Endothelial cell of umbilical vein (primary cell): ENCODE measurements around the gene KCNS1. TPM values are rescaled to one million over a fixed set of nuclear protein-coding genes. Genes with fewer than 3 reads are reported as not detected.

ENCODE experiments used
- BruUV-seq: library from RNA; stranded (reverse); fragments of 400-500 nt; replicated peaks from 2 replicates; lab custom pipeline; 2021; lab: Mats Ljungman, UMichigan
- CTCF ChIA-PET: fragments of 300-600, 350-600 bp; sonication (Branson Sonifier 250); formaldehyde crosslinking; loops from one replicate; lab custom pipeline; 2021; ENCODE audit warnings: antibody characterized with exemption, inconsistent platforms; lab: Charles Lee
- POLR2A ChIA-PET: fragments of 300-600, 350-600 bp; sonication (Branson Sonifier 250); formaldehyde crosslinking; loops from one replicate; lab custom pipeline; 2021; ENCODE audit warnings: antibody characterized with exemption, inconsistent platforms; lab: Charles Lee
- DNase-seq: peaks from one replicate; pipeline ENCODE4 v3.0.0-alpha.2; 2011; ENCODE audit warnings: low read depth, low spot score
- FAIRE-seq: peaks from 2 replicates; lab custom pipeline; 2011; peaks lifted over from hg19 to GRCh38; lab: Jason Lieb, UNC
- H2AFZ ChIP-seq: 2 replicates; pipeline ENCODE4 v1.6.0; 2012; ENCODE audit warnings: low read depth, low read length, control low read depth, inconsistent platforms
- H3K27ac ChIP-seq: 2 replicates; pipeline ENCODE4 v1.5.1; 2011; ENCODE audit warnings: low read depth, mild to moderate bottlenecking, control low read depth, low read length, moderate library complexity; ENCODE audit not compliant: insufficient read depth
- H3K27me3 ChIP-seq, 2 experiments: 2 replicates each; pipeline versions ENCODE4 v1.6.0 to v1.6.1; 2011; ENCODE audit warnings: low read length in 2 of 2, mixed read lengths in 1 of 2; ENCODE audit not compliant: control insufficient read depth in 2 of 2, insufficient read depth in 2 of 2
- H3K36me3 ChIP-seq, 2 experiments: 2 replicates in 1 of 2; 3 replicates in 1 of 2; pipeline ENCODE4 v1.5.1; 2011; ENCODE audit warnings: low read length in 2 of 2, mild to moderate bottlenecking in 1 of 2, moderate library complexity in 1 of 2; ENCODE audit not compliant: control insufficient read depth in 2 of 2, insufficient read depth in 2 of 2; ENCODE audit errors: extremely low read depth in 1 of 2
- H3K4me1 ChIP-seq: 3 replicates; pipeline ENCODE4 v1.5.1; 2011; ENCODE audit warnings: mild to moderate bottlenecking, low read length; ENCODE audit not compliant: control insufficient read depth, insufficient read depth; ENCODE audit errors: extremely low read depth
- H3K4me2 ChIP-seq: 2 replicates; pipeline ENCODE4 v1.6.1; 2011; ENCODE audit warnings: low read length, control low read depth, mixed read lengths; ENCODE audit not compliant: insufficient read depth
- H3K4me3 ChIP-seq, 3 experiments: fragments of 200-600 bp in 1 of 3; sonication (generic), shearing (Covaris generic) in 1 of 3; replicated peaks in 1 of 3; 2 replicates each; pipeline ENCODE4 v1.5.1; 2011 to 2016; ENCODE audit warnings: control low read depth in 3 of 3, low read length in 3 of 3, mild to moderate bottlenecking in 2 of 3, inconsistent platforms in 1 of 3, low read depth in 1 of 3, moderate library complexity in 1 of 3; ENCODE audit not compliant: insufficient read depth in 1 of 3
- H3K79me2 ChIP-seq: 2 replicates; pipeline ENCODE4 v1.6.0; 2012; ENCODE audit warnings: low read length, inconsistent platforms; ENCODE audit not compliant: control insufficient read depth, insufficient read depth
- H3K9ac ChIP-seq: replicated peaks from 2 replicates; pipeline ENCODE3; 2011; ENCODE audit warnings: low read length, control low read depth; ENCODE audit not compliant: insufficient read depth; ENCODE audit errors: extremely low read depth
- H3K9me1 ChIP-seq: replicated peaks from 3 replicates; pipeline ENCODE4 v1.6.0; 2011; ENCODE audit warnings: mild to moderate bottlenecking, low read length; ENCODE audit not compliant: control insufficient read depth, insufficient read depth; ENCODE audit errors: extremely low read depth
- H3K9me3 ChIP-seq: replicated peaks from 2 replicates; pipeline ENCODE4 v1.5.1; 2012; ENCODE audit warnings: low read length, inconsistent platforms; ENCODE audit not compliant: control insufficient read depth, insufficient read depth
- H4K20me1 ChIP-seq: replicated peaks from 2 replicates; pipeline ENCODE3; 2011; ENCODE audit warnings: mild to moderate bottlenecking, low read length; ENCODE audit not compliant: control insufficient read depth, insufficient read depth; ENCODE audit errors: extremely low read depth
- CTCF ChIP-seq, 2 donors: IDR thresholded peaks; 1 replicate in 1 of 2; 2 replicates in 1 of 2; pipeline ENCODE4 v1.5.1; 2011; ENCODE audit warnings: low read length in 2 of 2, mild to moderate bottlenecking in 2 of 2, moderate library complexity in 2 of 2, control low read depth in 1 of 2, inconsistent platforms in 1 of 2, low read depth in 1 of 2; ENCODE audit not compliant: insufficient read depth in 1 of 2; ENCODE audit errors: extremely low read depth in 1 of 2
- EZH2 ChIP-seq: IDR thresholded peaks from 2 replicates; pipeline ENCODE4 v1.6.1; 2012; ENCODE audit warnings: borderline replicate concordance, low read depth, mild to moderate bottlenecking, moderate library complexity, low read length, inconsistent platforms; ENCODE audit not compliant: severe bottlenecking
- FOS ChIP-seq: IDR thresholded peaks from 2 replicates; pipeline ENCODE4 v1.6.1; 2011; ENCODE audit warnings: mild to moderate bottlenecking, low read length, moderate library complexity, borderline replicate concordance; ENCODE audit not compliant: insufficient read depth
- GATA2 ChIP-seq: IDR thresholded peaks from 2 replicates; pipeline ENCODE4 v1.7.0; 2011; ENCODE audit warnings: low read depth, mild to moderate bottlenecking, moderate library complexity, mixed read lengths, low read length; ENCODE audit not compliant: insufficient read length, insufficient read depth
- JUN ChIP-seq: IDR thresholded peaks from 2 replicates; pipeline ENCODE4 v1.6.1; 2011; ENCODE audit warnings: borderline replicate concordance, low read depth; ENCODE audit not compliant: insufficient read length, insufficient read depth
- MAX ChIP-seq: IDR thresholded peaks from 2 replicates; pipeline ENCODE4 v1.6.1; 2011; ENCODE audit not compliant: insufficient read depth, insufficient read length
- MYC ChIP-seq: IDR thresholded peaks from one replicate; pipeline ENCODE4 v1.6.1; 2011; ENCODE audit warnings: mild to moderate bottlenecking, low read depth, low read length
- POLR2A ChIP-seq: IDR thresholded peaks from 2 replicates; pipeline ENCODE4 v1.6.1; 2012; ENCODE audit warnings: low read depth, mild to moderate bottlenecking, control low read depth, low read length
- POLR2AphosphoS5 ChIP-seq: IDR thresholded peaks from 2 replicates; pipeline ENCODE4 v1.6.1; 2012; ENCODE audit warnings: low read depth, mild to moderate bottlenecking, control low read depth, low read length, moderate library complexity; ENCODE audit not compliant: insufficient read depth
- dilution Hi-C: fragments of 300-500 bp; cut with MboI; formaldehyde crosslinking; loops from one replicate; pipeline ENCODE4 v1.15.0; 2019; ENCODE audit warnings: low sequenced_read_pairs; ENCODE audit not compliant: extremely low pct_ligation_motif_present
- intact Hi-C: fragments of 100-400 bp; cut with micrococcal nuclease; formaldehyde crosslinking; loops from one replicate; pipeline ENCODE4 v1.10.0; 2022
- polyA plus RNA-seq, 4 experiments: library from polyadenylated mRNA; depleted of rRNA in 3 of 4; stranded (reverse) in 3 of 4; unstranded in 1 of 4; fragments of >200 nt; gene quantifications; 2 replicates each; pipeline versions ENCODE4 v1.2.1 to v1.2.3, GENCODE V29; 2011 to 2012; ENCODE audit warnings: missing spikeins in 1 of 4
- total RNA-seq: library from RNA; stranded (reverse); gene quantifications from 2 replicates; pipeline ENCODE4 v1.2.3, GENCODE V29; 2021

KCNS1 gene
- total and polyA plus RNA-seq, 2 donors (not counting 3 experiments of a cell fraction or from before 2014, with no cell fraction given), result 0.14 to 0.29 TPM

GRCh38 chr20:45110301-45110700 is 9.4 kb upstream of the KCNS1 start:
- no peak for FAIRE-seq
- intact Hi-C loops, result loop anchor here (5.0 kb wide), 2 partner anchors 182 to 198 kb away; partner anchors contain the start of gene PABPC1L
- H3K9ac ChIP-seq, result no peak overlapping the region
- H2AFZ ChIP-seq, result no peak overlapping the region
- no peaks in the 10 kb centered on the region for H3K4me1 ChIP-seq
- no peak for DNase-seq
- peaks cover 0 to 4% of the 10 kb centered on the region in 2 experiments for H3K27me3 ChIP-seq
- H4K20me1 ChIP-seq, result no peaks in the 10 kb centered on the region
- no peaks in the 10 kb centered on the region for H3K9me1 ChIP-seq
- ChIA-PET CTCF (interaction anchor here (0.6 to 9.5 kb wide), 7 partner anchors 10 to 184 kb away, joined by 3 to 278 read pairs (median 13); partner anchors contain the start of gene KCNS1), POLR2A (no interaction called here)
- TF ChIP-seq CTCF (IDR thresholded peaks at IDR 0.05; ENCODE audit: extremely low read depth in 1 of 2, insufficient read depth in 1 of 2, low read depth in 1 of 2, low read length in 2 of 2) (no peak), JUN (no peak), POLR2A (no peak), MAX (no peak), MYC (no peak), FOS (no peak), EZH2 (no peak), GATA2 (no peak), POLR2AphosphoS5 (no peak)
- dilution Hi-C loops, result no loop called here
- no peaks in the 10 kb centered on the region for H3K79me2 ChIP-seq
- no peaks in the 10 kb centered on the region for H3K9me3 ChIP-seq
- BruUV-seq, result no TSS peak
- no peaks in the 10 kb centered on the region for H3K36me3 ChIP-seq
- no peak overlapping the region for H3K4me2 ChIP-seq
- H3K27ac ChIP-seq, result no peak overlapping the region
- H3K4me3 ChIP-seq, result no peak overlapping the region
